GM18909 (cell line): ENCODE data around the gene EGLN1.

Experiments used
- ATAC-seq: cut with Tn5 transposase; IDR thresholded peaks from one replicate; pipeline ENCODE4 v1.9.1; 2021; ENCODE audit warnings: mild to moderate bottlenecking; ENCODE audit not compliant: unreplicated experiment, poor library complexity

Gene EGLN1

GRCh38 chr1:231422798-231423309 lies 767 bp upstream of the EGLN1 start:
- no peak for ATAC-seq

GRCh38 chr1:231421546-231421970 lies 529 bp downstream of the EGLN1 start:
- peak; percentile 41 for ATAC-seq

- peak; percentile 15 for ATAC-seq
Observed at GRCh38 chr1:231420959-231421545, 1.0 kb downstream of the EGLN1 start.

- ATAC-seq, result no peak
Observed at GRCh38 chr1:231420299-231420958, 1.7 kb downstream of the EGLN1 start.

GRCh38 chr1:231419738-231420298 lies 2.3 kb downstream of the EGLN1 start:
- no peak for ATAC-seq

- ATAC-seq, result no peak
Observed at GRCh38 chr1:231419147-231419546, 2.9 kb downstream of the EGLN1 start.

- ATAC-seq, result no peak
Observed at GRCh38 chr1:231418741-231419107, 3.4 kb downstream of the EGLN1 start.

GRCh38 chr1:231418101-231418740 lies 3.9 kb downstream of the EGLN1 start:
- no peak for ATAC-seq

- no peak for ATAC-seq
Observed at GRCh38 chr1:231417513-231417912, 4.6 kb downstream of the EGLN1 start.

- ATAC-seq, result no peak
Observed at GRCh38 chr1:231416901-231417300, 5.2 kb downstream of the EGLN1 start.

- no peak for ATAC-seq
Observed at GRCh38 chr1:231415018-231415583, 7.0 kb downstream of the EGLN1 start.

- ATAC-seq, result no peak
Observed at GRCh38 chr1:231414260-231415016, 7.6 kb downstream of the EGLN1 start.

- ATAC-seq, result no peak
Observed at GRCh38 chr1:231413749-231414082, 8.4 kb downstream of the EGLN1 start.

- ATAC-seq, result no peak
Observed at GRCh38 chr1:231411036-231411531, 11.0 kb downstream of the EGLN1 start.

- no peak for ATAC-seq
Observed at GRCh38 chr1:231410036-231410612, 12.0 kb downstream of the EGLN1 start.

- no peak for ATAC-seq
Observed at GRCh38 chr1:231408528-231409094, 13.5 kb downstream of the EGLN1 start.

GRCh38 chr1:231407547-231408396 lies 14.3 kb downstream of the EGLN1 start:
- peak; percentile 53 for ATAC-seq

GRCh38 chr1:231407049-231407448 lies 15.0 kb downstream of the EGLN1 start:
- ATAC-seq, result no peak

GRCh38 chr1:231404318-231404717 lies 17.8 kb downstream of the EGLN1 start:
- no peak for ATAC-seq
